HepG2 (cell line): ENCODE results near the gene UNC13D.

Experiments used
- ATF3 ChIP-seq: sonication (generic); formaldehyde crosslinking; IDR thresholded peaks from 2 replicates; pipeline ENCODE4 v1.4.0; 2020; ENCODE audit warnings: missing genetic modification reagents
- CBFB ChIP-seq: sonication (generic); formaldehyde crosslinking; IDR thresholded peaks from 2 replicates; pipeline ENCODE4 v1.4.0; 2020; ENCODE audit warnings: missing genetic modification reagents
- CHCHD3 ChIP-seq: sonication (generic); formaldehyde crosslinking; IDR thresholded peaks from 2 replicates; pipeline ENCODE4 v1.8.0; 2022; ENCODE audit warnings: mild to moderate bottlenecking, missing genetic modification reagents, moderate library complexity
- CHD2 ChIP-seq: IDR thresholded peaks from 2 replicates; pipeline ENCODE4 v1.6.1; 2011; ENCODE audit warnings: low read depth, low read length, improper control_type of control experiment
- CTCF ChIP-seq: sonication (generic); formaldehyde crosslinking; IDR thresholded peaks from 2 replicates; pipeline ENCODE4 v1.5.0; 2020; ENCODE audit warnings: mild to moderate bottlenecking, missing genetic modification reagents, moderate library complexity
- HINFP ChIP-seq: sonication (generic); formaldehyde crosslinking; IDR thresholded peaks from 2 replicates; pipeline ENCODE4 v1.4.0; 2020; ENCODE audit warnings: low read depth, mild to moderate bottlenecking, missing genetic modification reagents
- NFKBIZ ChIP-seq: IDR thresholded peaks from 2 replicates; pipeline ENCODE4 v1.6.1; 2018; ENCODE audit warnings: missing genetic modification reagents, missing compliant biosample characterization
- PBX3 ChIP-seq: sonication (generic); formaldehyde crosslinking; IDR thresholded peaks from 2 replicates; pipeline ENCODE4 v1.8.1; 2023; ENCODE audit warnings: missing genetic modification reagents, inconsistent platforms, borderline replicate concordance
- USF2 ChIP-seq, 2 experiments: sonication (generic) in 1 of 2; formaldehyde crosslinking in 1 of 2; IDR thresholded peaks; 2 replicates each; pipeline versions ENCODE4 v1.5.1 to v1.6.1; 2011 to 2020; ENCODE audit warnings: borderline replicate concordance in 1 of 2, low read depth in 1 of 2, low read length in 1 of 2, mild to moderate bottlenecking in 1 of 2, missing genetic modification reagents in 1 of 2, moderate library complexity in 1 of 2
- ZSCAN30 ChIP-seq: sonication (generic); formaldehyde crosslinking; IDR thresholded peaks from 2 replicates; pipeline ENCODE4 v1.5.0; 2020; ENCODE audit warnings: mild to moderate bottlenecking, missing genetic modification reagents

- TF ChIP-seq ATF3 (CRISPR knock-in tag) (no peak), PBX3 (CRISPR knock-in tag) (no peak), CHD2 (no peak), HINFP (CRISPR knock-in tag) (no peak), USF2 (IDR thresholded peaks at IDR 0.05; ENCODE audit: low read depth, low read length) (no peak), USF2 (CRISPR knock-in tag; IDR thresholded peaks at IDR 0.05; ENCODE audit: borderline replicate concordance) (no peak), CHCHD3 (no peak), CTCF (CRISPR knock-in tag) (no peak), NFKBIZ (CRISPR knock-in tag) (no peak), ZSCAN30 (no peak), CBFB (no peak)
These were observed 22.7 kb downstream of the UNC13D start for GRCh38 chr17:75821552-75821951.
